HuH-7.5 (cell line): Measurements from ENCODE around the gene PLD3.
"Not testable (repeated sequence)": the region's sequence is repeated elsewhere in the genome, so short reads cannot be mapped to it uniquely, and the experiment has no call there.

Experiments used
- DNase-seq: peaks from one replicate; pipeline ENCODE4 v3.0.0; 2011; ENCODE audit warnings: low spot score

The PLD3 gene

DNA sequence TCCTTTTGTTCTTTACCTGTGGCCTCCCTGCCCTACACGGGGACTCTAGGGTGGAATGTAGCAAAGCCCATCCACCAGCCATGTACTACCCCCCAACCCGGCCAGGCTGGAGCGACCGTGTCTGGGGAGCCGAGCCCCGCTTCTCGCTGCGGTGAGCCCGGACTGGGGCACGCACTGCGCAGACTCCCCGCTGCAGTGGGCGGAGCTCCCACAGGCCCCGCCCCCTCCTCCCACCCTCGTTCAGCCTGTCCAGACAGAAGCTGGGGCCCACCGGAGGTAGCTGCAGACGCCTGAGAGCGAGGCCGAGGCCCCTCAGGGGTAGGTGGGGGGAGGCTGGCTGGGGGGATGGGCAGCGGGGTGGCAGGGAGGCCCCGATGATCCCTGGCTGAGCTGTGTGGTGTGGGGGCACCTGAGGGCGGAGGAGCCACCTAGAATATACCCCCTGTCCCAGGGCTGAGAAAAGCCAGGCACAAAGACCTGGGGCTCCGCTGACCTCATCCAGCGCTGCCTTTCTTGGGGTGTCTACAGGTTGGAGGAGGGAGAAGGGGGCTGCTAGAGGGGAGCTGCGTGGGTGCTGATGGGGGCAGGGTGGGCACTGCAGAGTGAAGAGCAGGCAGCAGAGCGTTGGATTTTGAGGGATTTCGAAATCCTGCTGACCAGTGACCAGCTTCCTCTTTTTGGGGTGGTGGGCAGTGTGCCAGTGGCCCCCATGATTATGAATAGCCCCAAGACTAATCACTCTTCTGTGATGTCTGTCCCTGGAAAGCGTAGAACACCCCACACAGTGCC lies 17.3 kb downstream of the PLD3 start:
- DNase-seq, result no peak

DNA sequence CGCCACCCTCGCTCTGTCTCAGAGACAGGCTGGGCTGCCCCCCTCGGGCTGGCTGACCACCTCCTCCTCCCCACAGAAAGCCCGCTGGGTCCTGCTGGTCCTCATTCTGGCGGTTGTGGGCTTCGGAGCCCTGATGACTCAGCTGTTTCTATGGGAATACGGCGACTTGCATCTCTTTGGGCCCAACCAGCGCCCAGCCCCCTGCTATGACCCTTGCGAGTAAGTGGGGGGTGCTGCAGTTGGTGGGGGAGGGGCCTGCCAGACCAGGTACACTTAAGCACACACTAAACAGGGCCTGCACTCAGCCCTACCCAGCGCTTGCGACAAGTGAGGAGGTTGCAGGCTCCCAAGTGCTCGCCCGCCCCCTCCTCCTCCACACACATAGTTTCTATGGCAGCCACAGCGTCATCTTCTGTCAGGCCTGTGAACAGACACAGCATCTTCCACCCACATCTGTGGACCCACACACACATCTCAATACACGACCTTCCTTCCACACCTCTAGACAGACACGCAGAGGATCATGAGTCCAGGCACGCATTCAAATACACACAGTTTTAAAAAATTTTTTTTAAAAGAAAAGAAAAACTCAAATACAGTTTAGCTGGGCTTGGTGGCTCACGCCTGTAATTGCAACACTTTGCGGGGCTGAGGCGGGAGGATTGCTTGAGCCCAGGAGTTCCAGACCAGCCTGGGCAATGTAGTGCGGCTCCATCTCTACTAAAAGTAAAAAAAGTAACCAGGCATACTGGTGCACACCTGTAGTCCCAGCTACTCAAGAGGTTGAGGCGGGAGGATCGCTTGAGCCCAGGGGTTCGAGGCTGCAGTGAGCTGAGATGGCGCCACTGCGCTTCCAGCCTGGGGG lies 18.4 kb downstream of the PLD3 start:
- DNase-seq, result no peak

DNA sequence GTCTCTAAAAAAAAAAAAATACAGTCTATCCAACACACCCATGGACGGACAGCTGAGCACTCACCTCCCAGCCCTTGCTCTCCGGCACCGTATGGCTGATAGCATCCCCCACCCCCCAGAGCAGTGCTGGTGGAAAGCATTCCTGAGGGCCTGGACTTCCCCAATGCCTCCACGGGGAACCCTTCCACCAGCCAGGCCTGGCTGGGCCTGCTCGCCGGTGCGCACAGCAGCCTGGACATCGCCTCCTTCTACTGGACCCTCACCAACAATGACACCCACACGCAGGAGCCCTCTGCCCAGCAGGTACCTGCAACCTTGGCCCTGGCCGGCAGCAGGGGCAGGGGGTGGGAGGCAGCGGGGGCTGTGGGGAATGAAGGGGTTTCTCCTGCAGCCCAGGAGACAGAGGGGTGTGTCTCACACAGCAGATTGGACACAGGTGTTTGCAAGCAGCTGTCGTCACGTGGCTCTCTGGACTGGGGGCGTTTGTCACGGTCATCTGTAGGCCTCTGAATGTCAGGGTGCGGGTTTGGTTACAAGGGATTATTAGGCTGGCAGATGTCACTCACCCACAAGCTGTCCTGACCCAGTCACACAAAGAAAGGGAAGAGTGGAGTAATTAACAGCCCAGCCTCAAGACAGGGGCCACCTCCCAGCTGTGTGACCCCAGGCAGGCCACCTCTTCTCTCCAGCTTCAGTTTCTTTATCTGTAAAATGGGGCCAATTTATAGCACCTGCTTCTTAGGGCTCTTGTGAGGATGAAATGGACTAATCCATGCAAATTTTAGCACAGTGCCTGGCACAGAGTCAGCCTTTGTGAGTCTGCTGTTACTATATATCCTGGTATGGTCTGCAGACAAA lies 19.3 kb downstream of the PLD3 start:
- DNase-seq, result no peak

DNA sequence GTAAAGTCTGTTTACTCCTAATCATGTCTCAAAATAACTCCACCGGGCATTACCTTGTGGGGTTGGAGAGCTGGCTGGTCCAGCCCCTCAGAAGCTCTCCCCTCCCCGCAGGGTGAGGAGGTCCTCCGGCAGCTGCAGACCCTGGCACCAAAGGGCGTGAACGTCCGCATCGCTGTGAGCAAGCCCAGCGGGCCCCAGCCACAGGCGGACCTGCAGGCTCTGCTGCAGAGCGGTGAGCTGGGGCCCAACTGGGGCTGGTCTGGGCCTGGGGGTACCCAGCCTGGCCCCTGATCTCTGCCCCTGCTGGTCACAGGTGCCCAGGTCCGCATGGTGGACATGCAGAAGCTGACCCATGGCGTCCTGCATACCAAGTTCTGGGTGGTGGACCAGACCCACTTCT lies 21.3 kb downstream of the PLD3 start:
- no peak for DNase-seq

DNA sequence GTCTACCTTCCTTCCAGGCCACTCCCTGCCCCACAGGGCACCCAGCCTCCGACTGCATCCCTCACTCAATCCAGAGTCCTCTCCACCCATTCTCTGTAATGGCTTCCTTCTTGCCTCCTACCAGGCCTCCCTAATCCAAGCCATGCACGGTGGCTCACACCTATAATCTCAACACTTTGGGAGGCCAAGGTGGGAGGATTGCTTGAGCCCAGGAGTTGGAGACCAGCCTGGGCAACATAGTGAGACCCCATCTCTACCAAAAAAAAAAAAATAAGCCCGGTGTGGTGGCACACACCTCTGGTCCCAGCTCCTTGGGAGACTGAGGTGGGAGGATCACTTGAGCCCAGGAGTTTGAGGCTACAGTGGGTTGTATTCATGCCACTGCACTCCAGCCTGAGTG lies 21.8 kb downstream of the PLD3 start:
- not testable (repeated sequence) for DNase-seq

DNA sequence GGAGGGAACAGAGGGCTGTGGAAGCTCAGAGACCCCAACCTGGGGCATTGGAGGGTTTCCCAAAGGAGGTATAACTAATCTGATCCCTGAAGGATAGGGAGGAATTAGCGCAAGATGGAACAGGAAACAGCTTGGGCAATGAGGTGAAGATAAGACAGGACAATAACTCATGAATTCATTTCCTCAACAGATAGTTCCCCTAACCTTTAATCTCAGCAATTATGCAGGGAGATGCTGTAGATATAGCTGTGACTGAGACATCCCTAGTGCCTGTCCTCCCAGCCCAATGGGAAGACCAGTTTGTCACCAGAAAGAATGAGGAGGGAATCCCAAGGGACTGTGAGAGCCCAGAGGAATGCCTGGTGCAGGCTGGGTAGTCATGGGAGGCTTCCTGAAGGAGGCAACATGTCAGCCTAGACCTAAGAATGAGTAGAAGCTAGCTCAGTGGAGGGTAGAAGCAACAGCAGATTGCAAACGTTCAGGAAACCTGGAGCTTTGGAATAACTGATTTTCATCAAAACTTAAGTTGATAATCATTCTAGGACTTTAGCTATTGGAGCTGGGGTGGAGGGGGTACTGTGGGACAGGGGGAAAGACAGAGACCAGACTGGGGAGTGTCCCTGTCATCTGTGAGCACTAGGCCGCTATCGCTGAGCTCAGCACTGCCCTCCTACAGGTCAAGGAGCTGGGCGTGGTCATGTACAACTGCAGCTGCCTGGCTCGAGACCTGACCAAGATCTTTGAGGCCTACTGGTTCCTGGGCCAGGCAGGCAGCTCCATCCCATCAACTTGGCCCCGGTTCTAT lies 22.7 kb downstream of the PLD3 start:
- DNase-seq, result no peak

DNA sequence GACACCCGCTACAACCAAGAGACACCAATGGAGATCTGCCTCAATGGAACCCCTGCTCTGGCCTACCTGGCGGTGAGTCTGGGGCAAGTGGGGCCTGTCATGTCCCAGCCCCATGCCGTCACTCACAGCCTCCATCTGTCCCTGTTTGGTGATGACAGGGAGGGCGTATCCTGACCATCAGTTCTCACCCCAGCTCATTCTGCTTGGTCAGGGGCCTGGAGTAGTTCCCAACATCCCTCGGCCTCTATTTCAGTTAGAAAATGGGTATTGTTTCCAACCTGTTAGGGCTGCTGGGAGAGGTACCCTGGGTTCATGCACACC lies 23.3 kb downstream of the PLD3 start:
- no peak for DNase-seq

DNA sequence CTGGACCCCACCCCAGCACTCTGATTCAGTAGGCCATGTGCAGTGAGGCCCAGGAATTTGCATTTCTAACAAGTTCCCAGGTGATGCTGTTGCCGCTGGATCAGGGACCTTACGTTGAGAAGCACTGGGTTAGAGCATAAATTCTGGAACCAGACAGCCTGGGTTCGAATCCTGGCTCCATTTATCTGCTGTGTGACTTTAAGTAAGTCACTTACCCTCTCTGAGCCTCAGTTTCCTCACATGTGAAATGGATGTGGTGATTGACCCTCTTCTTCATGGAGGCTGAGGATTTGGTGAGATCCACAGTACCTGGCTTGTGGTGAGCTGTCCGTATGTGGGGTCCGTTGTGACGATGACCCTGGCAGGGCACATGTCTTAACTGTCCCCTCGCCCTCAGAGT lies 25.6 kb downstream of the PLD3 start:
- no peak for DNase-seq

DNA sequence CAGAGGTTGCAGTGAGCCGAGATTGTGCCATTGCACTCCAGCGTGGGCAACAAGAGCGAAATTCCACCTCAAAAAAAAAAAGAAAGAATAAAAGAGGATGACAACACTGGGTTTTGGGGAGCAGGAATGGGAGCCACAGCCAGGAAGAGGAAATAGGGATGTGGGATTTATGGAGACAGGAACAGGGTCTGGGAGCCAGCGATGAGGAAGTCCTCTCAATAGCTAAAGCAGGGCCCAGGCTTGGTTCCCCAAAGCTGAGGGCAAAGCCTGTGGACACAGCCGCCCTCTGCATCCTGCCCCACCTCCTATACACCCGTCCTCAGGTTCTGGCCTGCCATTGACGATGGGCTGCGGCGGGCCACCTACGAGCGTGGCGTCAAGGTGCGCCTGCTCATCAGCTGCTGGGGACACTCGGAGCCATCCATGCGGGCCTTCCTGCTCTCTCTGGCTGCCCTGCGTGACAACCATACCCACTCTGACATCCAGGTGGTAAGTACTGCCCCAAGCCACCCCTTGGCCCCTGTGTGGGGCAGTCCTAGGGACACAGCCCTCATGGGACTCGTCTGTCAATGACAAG lies 27.9 kb downstream of the PLD3 start:
- DNase-seq, result no peak

DNA sequence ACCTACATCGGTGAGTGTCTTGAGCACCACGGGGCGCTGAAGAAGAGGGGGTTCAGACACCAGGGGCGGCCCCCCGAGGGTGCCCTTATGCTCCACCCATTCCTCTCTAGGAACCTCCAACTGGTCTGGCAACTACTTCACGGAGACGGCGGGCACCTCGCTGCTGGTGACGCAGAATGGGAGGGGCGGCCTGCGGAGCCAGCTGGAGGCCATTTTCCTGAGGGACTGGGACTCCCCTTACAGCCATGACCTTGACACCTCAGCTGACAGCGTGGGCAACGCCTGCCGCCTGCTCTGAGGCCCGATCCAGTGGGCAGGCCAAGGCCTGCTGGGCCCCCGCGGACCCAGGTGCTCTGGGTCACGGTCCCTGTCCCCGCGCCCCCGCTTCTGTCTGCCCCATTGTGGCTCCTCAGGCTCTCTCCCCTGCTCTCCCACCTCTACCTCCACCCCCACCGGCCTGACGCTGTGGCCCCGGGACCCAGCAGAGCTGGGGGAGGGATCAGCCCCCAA lies 29.4 kb downstream of the PLD3 start:
- DNase-seq, result no peak

DNA sequence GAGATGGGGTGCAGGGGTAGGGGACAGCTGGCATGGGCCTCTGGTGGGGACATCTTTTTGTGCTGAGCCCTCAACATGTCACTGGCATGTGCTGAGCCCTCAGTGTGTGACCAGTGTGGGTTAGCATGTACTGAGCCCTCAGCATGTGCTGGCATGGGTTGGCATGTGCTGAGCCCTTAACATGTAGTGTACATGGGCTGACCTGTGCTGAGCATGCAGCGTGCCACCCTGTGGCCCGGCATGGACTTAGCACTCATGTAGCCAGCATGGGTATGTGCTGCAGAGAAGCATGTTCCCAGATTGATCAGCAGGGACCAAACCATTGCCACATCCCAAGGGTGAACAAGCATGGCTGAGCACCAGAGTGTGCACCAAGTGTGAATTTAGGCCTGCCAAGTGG lies 30.0 kb downstream of the PLD3 start:
- DNase-seq, result no peak

DNA sequence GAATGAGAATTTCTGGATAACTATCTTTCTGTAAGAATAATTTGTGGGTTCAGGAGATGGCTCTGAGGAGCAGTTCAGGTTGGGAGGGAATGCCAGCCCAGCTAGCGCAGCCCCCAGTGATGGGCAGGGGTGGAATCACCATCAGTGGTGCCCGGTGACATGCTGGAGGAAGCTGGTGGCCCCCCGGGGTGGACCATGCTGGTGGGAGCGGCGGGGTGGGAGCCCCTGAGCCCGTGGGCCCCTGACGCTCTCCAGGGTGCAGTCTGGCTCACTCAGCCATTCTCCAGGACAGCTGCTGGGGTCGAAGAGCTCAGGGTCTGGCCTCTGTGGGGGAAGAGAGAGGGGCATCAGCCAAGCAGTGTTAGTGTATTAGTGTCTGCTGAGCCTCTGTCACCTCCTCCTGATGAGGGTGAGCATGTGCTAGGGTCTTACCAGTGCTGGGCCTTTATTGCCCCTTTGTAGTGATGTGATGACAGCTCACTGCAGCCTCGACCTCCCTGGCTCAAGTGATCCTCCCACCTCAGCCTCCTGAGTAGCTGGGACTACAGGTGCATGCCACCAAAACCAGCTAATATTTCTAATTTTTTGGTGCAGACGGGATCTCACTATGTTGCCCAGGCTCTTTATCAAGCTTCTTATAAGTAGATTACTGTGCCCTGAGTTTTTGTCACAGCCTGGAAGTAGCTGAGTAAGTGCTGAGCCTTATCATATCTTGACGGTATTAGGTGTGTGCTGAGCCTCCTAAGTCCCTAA lies 31.1 kb downstream of the PLD3 start:
- no peak for DNase-seq

DNA sequence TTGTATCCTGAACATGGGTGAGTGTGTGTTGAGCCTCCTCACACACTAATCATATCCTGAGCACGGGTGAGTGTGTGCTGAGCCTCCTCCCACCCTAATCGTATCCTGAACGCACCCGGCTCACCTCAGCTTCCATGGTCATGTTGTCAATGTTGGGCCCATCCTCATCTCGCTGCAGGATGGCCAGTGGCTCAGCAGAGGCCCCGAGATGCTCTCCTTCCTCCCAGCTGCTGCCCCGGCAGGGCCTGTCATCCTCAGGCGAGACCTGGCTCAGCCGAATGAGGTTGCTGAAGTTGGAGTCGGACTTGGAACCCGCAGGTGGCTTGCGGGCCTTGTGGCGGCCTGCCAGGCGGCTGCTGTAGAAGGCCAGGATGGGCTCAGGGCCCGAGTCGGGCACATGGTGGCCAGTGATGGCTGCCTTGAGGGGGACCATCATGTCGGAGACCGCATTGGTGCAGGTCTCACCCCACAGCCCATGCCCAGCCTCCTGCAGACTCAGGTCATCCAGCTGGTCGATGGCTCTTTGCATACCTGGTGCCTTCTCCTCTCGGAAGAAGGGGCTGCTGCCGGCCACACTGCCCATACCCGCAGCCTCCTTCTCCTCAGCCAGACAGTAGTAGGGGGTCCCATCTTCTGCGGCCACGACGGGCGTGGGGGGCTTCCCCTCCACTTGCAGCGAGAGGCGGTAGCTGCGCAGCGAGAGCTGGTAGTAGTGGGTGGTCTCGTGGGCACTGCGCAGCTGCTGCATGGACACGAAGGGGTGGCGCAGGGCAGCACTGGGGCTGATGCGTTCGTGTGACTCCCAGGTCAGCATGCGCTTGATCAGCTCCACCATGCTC lies 31.9 kb downstream of the PLD3 start:
- no peak for DNase-seq

DNA sequence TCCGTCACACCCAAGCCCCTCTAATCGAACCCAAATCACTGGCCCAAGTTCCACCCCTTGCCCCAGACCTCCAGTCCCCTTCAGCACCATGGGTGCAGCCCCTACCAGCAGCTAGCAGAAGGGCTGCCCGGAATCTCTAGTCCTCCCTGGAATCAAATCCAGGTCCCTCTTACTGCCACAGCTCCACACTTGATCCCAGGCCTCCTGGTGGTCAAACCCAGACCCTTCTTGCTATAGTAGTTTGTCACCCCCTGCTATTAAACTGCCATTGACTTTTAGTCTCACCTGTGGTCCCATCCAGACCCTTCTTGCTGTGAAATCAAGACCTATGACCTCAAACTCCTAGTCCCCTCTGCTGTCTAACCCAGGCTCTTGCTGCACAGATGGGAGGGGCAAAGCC lies 32.8 kb downstream of the PLD3 start:
- DNase-seq, result no peak

DNA sequence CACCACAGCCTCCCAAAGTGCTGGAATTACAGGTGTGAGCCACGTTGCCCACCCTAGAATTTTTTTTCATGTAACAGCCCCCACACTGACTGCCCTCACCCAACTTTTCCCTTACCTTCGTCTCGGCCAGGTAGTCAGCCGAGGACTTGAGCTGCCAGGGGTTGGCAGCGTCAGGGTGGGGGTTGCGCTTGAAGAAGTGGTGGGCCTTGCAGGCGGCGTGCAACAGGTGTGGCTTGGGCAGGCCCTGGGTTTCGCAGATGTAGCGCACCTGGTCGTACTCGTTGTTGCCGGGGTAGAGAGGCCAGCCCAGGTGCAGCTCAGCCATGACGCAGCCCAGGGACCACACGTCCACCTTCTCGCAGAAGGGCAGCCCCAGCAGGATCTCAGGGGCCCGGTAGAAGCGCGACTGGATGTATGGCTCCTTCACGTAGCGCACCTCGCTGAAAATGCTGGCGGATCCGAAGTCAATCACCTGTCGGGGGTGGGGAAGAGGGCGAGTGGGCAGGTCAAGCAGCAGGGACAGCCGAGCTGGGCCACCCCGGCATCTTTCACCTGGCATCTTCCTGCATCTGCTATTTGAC lies 35.3 kb downstream of the PLD3 start:
- DNase-seq, result no peak

DNA sequence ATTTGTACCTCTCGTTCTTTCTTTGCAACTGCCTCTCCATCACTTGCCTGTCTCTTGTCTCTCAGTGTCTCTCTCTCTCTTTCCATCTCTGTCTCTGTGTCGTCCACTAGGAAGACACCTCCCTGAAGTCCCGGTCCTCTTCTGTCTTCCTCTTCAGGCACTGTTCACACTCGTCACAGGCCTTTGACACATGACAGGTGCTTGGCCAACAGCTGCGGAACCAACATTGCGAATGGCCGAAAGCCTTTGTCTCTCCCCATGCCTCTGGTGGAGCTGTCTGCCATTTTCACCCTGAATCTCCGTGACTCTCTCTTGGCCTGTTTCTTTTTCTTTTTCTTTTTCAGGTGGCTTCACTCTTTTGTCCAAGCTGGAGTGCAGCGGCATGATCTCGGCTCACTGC lies 38.7 kb downstream of the PLD3 start:
- no peak for DNase-seq

DNA sequence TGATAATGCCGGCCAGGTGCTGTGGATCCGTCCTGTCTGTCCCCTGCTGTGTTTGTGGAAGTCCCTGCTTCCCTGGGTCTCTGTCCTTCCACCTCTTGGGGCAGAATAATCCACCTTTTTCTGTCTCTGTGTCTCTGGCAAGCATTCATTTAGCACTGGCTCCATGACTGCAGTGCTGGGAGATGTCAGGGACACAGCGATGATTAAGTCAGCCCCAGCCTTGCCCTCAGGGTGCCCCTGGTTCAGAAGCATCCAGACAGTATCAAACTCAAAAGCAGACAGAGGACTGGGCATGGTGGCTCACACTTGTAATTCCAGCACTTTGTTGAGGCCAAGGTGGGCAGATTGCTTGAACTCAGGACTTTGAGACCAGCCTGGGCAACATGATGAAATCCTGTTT lies 40.0 kb downstream of the PLD3 start:
- DNase-seq, result no peak

DNA sequence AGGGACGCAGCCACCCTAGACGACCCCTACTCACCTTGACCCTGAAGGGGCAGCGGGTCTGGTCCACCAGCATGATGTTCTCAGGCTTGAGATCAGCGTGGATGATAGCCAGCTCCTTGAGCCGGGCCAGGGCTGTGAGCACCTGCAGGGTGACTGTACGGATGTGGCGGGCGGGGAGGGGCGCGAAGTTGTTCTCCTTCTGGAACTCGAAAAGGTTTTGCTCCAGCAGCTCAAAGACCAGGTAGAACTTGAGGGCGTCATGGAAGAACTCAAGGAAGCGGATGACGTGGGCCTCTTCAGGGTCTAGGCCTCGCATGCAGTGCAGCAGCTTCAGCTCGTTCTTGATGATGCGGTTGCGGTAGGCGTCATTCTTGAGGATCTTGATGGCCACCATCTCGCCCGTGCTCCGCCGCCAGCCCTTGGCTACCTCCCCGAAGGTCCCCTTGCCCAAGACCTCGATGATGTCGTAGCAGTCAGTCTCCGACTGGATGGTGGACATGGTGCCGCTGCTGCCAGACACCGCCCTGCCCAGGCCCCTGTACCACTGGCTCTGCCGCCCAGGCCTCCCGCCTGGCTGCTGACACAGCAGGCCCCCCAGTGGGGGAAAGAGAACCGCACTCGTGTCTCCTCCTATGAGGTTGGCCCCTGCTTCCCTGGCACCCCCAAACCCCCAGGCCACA lies 41.0 kb downstream of the PLD3 start:
- DNase-seq, result no peak
